ENCODE data around the gene SLC9A9. TPM values are rescaled to one million over a fixed set of nuclear protein-coding genes. Genes with fewer than 3 reads are reported as not detected.

The SLC9A9 gene
- total RNA-seq, 4 donors from 2014 or later = 1.7 to 8.2 (median 3.6) TPM

DNA sequence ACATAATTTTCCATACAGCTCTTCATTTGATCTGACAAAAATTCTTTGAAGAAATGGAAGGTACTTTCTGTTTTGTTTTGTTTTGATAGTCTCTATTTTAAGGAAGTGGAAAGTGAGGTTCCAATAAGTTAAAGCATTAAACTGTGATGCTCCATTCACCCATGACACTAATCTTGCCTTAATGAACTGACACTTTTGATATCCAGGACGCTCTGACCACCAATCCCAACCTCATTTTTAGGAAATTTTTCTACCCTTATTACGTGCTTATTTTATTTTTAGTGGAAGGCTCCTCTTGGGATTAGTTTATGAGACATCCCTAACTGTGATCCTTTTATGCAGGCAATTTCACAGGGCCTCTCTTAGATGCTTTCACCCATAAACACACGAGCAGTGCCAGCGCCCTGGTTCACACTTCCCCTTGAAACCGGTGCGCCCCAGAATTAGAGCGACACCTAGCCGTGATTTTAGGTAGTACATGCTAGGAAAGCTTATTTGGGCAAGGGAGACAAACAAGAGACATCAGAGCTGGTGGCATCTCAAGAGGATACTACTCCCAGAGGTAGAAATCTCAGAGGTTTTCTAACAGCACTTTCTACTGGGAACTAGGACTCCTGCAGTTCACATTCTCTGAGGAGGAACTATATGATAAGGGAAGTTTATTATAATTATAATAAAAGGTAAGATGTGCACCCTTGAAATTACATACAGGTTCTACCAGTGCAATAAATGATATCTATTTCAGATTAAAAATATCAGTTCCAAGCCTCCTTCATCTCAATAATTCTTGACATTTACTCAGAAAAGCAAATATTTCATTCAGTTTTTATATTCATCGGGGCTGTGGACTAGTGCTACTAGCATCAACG, 173.9 kb downstream of the SLC9A9 start:
- TF ChIP-seq, protein P1, sequence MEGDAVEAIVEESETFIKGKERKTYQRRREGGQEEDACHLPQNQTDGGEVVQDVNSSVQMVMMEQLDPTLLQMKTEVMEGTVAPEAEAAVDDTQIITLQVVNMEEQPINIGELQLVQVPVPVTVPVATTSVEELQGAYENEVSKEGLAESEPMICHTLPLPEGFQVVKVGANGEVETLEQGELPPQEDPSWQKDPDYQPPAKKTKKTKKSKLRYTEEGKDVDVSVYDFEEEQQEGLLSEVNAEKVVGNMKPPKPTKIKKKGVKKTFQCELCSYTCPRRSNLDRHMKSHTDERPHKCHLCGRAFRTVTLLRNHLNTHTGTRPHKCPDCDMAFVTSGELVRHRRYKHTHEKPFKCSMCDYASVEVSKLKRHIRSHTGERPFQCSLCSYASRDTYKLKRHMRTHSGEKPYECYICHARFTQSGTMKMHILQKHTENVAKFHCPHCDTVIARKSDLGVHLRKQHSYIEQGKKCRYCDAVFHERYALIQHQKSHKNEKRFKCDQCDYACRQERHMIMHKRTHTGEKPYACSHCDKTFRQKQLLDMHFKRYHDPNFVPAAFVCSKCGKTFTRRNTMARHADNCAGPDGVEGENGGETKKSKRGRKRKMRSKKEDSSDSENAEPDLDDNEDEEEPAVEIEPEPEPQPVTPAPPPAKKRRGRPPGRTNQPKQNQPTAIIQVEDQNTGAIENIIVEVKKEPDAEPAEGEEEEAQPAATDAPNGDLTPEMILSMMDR (IDR thresholded peaks at IDR 0.05 in 4 of 5, conservative IDR thresholded peaks at IDR 0.05 in 1 of 5) = peak; percentile 50 to 82 (median 69)
- TF ChIP-seq POLR2A (IDR thresholded peaks at IDR 0.05) = no peak
- ATAC-seq (peak in 1 of 2 donors; percentile 61), DNase-seq (peak; percentile 31 to 33)
- in situ Hi-C loops (cut with MboI; ENCODE audit: low sequenced_read_pairs in 4 of 4) = no loop called here
- intact Hi-C loops (cut with DNase I; ENCODE audit: low total_unique reads) = no loop called here
- Histone ChIP-seq H3K36me3 (no peaks in the 10 kb centered on the region), H3K9me3 (no peaks in the 10 kb centered on the region), H3K4me1 (no peaks in the 10 kb centered on the region), H3K27me3 (no peaks in the 10 kb centered on the region), H3K4me3 (no peak overlapping the region), H3K27ac (no peak overlapping the region)

DNA sequence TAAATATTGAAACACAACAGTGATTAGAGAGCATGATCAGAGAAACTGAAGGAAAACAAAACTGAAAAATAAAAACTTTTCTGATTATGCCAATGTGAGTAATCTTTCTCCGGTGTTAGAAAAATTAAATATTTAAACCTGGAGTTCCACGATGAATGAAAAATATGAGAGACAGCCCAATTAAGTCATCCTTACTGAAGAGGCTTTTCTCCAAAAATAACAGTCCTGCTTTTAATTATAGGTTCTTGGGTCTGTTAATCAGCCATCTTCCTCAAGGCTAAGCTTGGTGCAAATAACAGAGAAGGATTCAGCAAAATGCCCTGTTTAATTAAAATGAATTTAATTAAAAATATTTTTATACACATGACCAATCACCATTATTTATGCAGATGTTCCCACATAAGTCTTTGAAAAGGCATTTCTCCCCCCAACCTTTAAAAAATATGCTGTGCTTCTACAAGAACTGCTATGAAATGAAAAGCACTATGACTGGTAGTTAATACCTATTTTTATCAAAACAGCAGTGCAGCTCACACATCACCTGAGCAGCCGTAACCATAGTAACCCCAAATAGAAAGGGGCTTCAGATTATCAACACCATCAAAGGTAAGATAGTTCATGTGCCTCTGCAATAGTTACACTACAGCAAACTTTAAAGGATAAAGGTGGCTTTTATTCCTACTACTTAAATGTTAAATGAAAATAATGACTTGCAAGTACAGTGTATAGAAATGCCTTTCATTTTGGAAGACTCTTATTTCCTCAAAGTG, 175.7 kb downstream of the SLC9A9 start:
- Histone ChIP-seq H3K27me3 (no peaks in the 10 kb centered on the region), H3K27ac (no peak overlapping the region), H3K4me1 (no peaks in the 10 kb centered on the region), H3K36me3 (no peaks in the 10 kb centered on the region), H3K4me3 (no peak overlapping the region), H3K9me3 (no peaks in the 10 kb centered on the region)
- no peak for ATAC-seq
- intact Hi-C loops (cut with DNase I; ENCODE audit: low total_unique reads) = no loop called here
- TF ChIP-seq, protein P1 (IDR thresholded peaks at IDR 0.05 in 4 of 5, conservative IDR thresholded peaks at IDR 0.05 in 1 of 5) = no peak
- no peak for TF ChIP-seq POLR2A (IDR thresholded peaks at IDR 0.05)
- DNase-seq = no peak
- in situ Hi-C loops (cut with MboI; ENCODE audit: low sequenced_read_pairs in 4 of 4) = no loop called here

DNA sequence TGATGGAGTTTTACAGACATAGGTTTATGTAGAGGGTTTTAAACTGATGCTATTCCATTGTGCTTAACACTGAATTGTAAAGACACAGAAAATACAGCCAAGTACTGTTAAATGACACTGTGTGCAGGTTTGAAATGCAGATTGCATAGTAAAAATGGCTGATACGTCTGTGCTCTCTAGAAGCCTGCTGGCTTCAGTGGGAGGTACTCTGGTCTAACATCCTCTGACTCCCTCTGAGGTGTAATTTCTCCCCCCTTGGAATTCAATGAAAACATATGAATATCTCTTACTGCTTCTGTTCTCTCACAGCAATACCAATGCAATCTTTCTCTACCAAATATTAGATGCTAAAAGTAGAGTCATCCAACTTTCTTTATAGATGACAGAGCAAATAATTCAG, 176.6 kb downstream of the SLC9A9 start:
- Histone ChIP-seq H3K4me3 (no peak overlapping the region), H3K9me3 (no peaks in the 10 kb centered on the region), H3K27ac (no peak overlapping the region), H3K4me1 (no peaks in the 10 kb centered on the region), H3K27me3 (no peaks in the 10 kb centered on the region), H3K36me3 (no peaks in the 10 kb centered on the region)
- in situ Hi-C loops (cut with MboI; ENCODE audit: low sequenced_read_pairs in 4 of 4) = no loop called here
- ATAC-seq = no peak
- DNase-seq = no peak
- intact Hi-C loops (cut with DNase I; ENCODE audit: low total_unique reads) = no loop called here
- no peak for TF ChIP-seq POLR2A (IDR thresholded peaks at IDR 0.05)
- TF ChIP-seq, protein P1 (IDR thresholded peaks at IDR 0.05 in 4 of 5, conservative IDR thresholded peaks at IDR 0.05 in 1 of 5) = no peak

DNA sequence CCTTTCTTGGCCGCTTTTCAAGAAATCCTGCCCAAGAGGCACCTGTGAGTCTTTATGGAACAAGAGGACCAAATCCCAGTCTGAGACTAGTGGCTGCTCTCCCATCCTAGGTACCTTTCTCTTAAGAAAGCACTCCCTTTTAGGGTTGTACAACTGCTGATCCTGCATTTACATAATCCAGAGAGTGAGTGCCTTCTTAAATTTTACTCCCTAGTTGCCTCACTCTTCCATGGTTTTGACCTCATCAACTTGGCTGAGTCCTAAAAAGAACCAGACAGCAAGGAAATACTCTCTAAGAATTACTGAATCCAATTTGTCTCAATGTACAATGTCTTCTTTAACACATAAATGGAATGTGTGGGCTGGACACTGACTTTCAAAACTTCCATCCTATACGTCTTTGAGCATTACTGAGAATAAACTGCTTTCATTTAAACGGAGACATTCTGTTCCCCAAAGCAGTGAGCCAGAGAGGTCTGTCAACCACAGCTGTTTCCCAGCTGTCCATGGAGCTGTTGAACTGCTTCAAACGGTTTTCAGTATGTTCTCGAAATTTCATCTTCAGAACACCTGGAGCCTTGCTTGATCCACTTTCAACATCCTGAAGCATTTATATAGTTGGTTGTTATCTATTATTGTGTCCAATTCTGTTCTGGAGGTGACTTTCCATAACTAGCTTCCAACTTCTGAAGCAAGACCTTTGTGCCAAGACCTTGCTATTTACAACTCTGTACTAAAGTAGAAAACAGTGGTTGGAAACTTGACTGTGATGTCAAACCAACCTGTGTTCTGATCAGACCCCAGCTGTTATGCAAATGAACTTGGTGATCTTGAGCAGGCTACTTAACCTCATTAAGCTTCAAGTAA, 179.1 kb downstream of the SLC9A9 start:
- intact Hi-C loops (cut with DNase I; ENCODE audit: low total_unique reads) (no loop called here), in situ Hi-C loops (cut with MboI; ENCODE audit: low sequenced_read_pairs in 4 of 4) (no loop called here)
- Histone ChIP-seq H3K4me1 (no peaks in the 10 kb centered on the region), H3K36me3 (no peaks in the 10 kb centered on the region), H3K27ac (no peak overlapping the region), H3K9me3 (no peaks in the 10 kb centered on the region), H3K4me3 (no peak overlapping the region), H3K27me3 (no peaks in the 10 kb centered on the region)
- no peak for DNase-seq
- no peak for ATAC-seq
- TF ChIP-seq, protein P1 (IDR thresholded peaks at IDR 0.05 in 4 of 5, conservative IDR thresholded peaks at IDR 0.05 in 1 of 5) = no peak
- no peak for TF ChIP-seq POLR2A (IDR thresholded peaks at IDR 0.05)
